Esophagus muscularis mucosa (tissue), 3 donors: ENCODE measurements around the gene EIF3I.

Source experiments
- CTCF ChIP-seq, 3 experiments: fragments of 200-600 bp in 2 of 3; fragments of 450-650 bp in 1 of 3; sonication (generic) in 2 of 3; IDR thresholded peaks; one replicate each; pipeline ENCODE4 v1.5.1; 2017 to 2019; ENCODE audit warnings: antibody characterized with exemption in 3 of 3, mild to moderate bottlenecking in 2 of 3, moderate library complexity in 1 of 3
- POLR2A ChIP-seq: fragments of 450-650 bp; IDR thresholded peaks from one replicate; pipeline ENCODE4 v1.6.1; 2017; ENCODE audit warnings: antibody characterized with exemption, moderate library complexity, mild to moderate bottlenecking, low read depth

DNA sequence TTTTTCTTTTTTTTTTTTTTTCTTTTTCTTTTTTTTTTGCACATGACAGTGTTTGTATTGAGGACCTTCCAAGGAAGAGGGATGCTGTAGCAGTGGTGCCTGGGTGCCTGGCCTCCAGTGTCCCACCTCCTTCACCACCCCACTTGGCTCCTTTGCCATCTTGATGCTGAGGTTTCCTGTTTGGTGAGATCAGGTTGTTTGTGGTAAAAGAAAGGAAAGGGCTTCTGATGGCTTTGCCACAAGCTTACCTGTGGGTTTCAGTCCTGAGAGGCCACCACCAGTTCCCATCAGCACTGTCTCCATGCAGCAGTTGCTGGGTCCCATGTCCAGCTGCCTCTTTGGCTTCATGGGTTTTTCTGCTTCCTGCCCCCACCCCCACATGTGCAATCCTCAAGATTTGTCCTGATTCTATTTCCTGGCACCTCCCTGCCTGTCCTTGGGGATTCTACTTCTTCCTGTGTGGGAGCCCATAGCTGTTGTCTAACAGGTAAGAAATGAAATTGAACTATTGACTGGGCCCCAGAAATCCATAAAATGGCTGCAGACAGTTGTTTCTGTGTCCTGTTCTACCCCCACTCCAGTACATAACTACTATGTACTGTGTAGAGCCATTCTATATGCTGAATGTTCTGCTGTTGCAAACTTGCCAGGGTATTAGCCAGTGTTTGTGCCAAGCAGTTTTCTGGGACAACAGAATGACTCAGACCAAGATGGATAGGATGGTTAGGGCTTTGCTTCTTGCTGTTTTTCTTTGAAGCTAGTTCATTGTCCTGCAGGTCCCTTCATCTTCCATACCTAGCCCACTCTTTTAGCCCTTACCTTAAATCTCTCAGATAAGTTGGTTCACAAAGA is 26.0 kb upstream of the EIF3I start:
- TF ChIP-seq CTCF (IDR thresholded peaks at IDR 0.05) (no peak), POLR2A (no peak)
